Liver (tissue), 9 donors: Measurements from ENCODE around the gene DIAPH2. TPM values are rescaled to one million over a fixed set of nuclear protein-coding genes. Genes with fewer than 3 reads are reported as not detected.

Experiments
- DNase-seq: peaks from one replicate; pipeline ENCODE4 v3.0.0-alpha.2; 2017; ENCODE audit warnings: low spot score
- H3K27ac ChIP-seq, 2 donors: one replicate each; pipeline ENCODE4 v1.7.0; 2013; ENCODE audit warnings: inconsistent platforms in 2 of 2, low read length in 2 of 2, control low read depth in 1 of 2, low read depth in 1 of 2, mild to moderate bottlenecking in 1 of 2
- H3K27me3 ChIP-seq, 4 donors: one replicate each; pipeline versions ENCODE4 v1.6.1 to v1.7.0; 2013; ENCODE audit warnings: low read length in 3 of 4, inconsistent platforms in 1 of 4, mild to moderate bottlenecking in 1 of 4, moderate library complexity in 1 of 4; ENCODE audit not compliant: control insufficient read depth in 4 of 4, insufficient read depth in 4 of 4
- H3K36me3 ChIP-seq, 4 donors: one replicate each; pipeline versions ENCODE4 v1.6.1 to v1.7.0; 2013; ENCODE audit warnings: low read length in 3 of 4, mild to moderate bottlenecking in 3 of 4, low read depth in 1 of 4, moderate library complexity in 1 of 4; ENCODE audit not compliant: control insufficient read depth in 4 of 4, insufficient read depth in 3 of 4
- H3K4me1 ChIP-seq, 4 donors: one replicate each; pipeline versions ENCODE4 v1.6.1 to v1.7.0; 2013; ENCODE audit warnings: low read length in 3 of 4, mild to moderate bottlenecking in 3 of 4, moderate library complexity in 1 of 4; ENCODE audit not compliant: control insufficient read depth in 4 of 4, insufficient read depth in 4 of 4
- H3K4me3 ChIP-seq, 3 donors: one replicate each; pipeline versions ENCODE4 v1.6.1 to v1.7.0; 2013; ENCODE audit warnings: low read length in 3 of 3, control low read depth in 1 of 3, low read depth in 1 of 3, mild to moderate bottlenecking in 1 of 3
- H3K9ac ChIP-seq, 2 donors: one replicate each; pipeline ENCODE4 v1.7.0; 2013; ENCODE audit warnings: low read length in 2 of 2, mild to moderate bottlenecking in 2 of 2, moderate library complexity in 2 of 2, control low read depth in 1 of 2, low read depth in 1 of 2
- H3K9me3 ChIP-seq, 4 donors: one replicate each; pipeline versions ENCODE4 v1.6.1 to v1.7.0; 2013; ENCODE audit warnings: low read length in 3 of 4; ENCODE audit not compliant: control insufficient read depth in 4 of 4
- EGR1 ChIP-seq, 2 donors: IDR thresholded peaks; 2 replicates each; pipeline ENCODE4 v1.6.1; 2016 to 2018; ENCODE audit warnings: antibody characterized with exemption in 2 of 2, low read depth in 2 of 2
- FOXA1 ChIP-seq: IDR thresholded peaks from 2 replicates; pipeline ENCODE4 v1.6.1; 2016; ENCODE audit warnings: antibody characterized with exemption
- FOXA2 ChIP-seq: IDR thresholded peaks from 2 replicates; pipeline ENCODE4 v1.6.1; 2016; ENCODE audit warnings: antibody characterized with exemption
- GABPA ChIP-seq, 2 donors: IDR thresholded peaks in 1 of 2; conservative IDR thresholded peaks in 1 of 2; 2 replicates each; pipeline ENCODE4 v1.6.1; 2016; ENCODE audit warnings: antibody characterized with exemption in 2 of 2, mild to moderate bottlenecking in 1 of 2, moderate library complexity in 1 of 2
- HNF4A ChIP-seq, 2 donors: conservative IDR thresholded peaks; 2 replicates each; pipeline ENCODE4 v1.6.1; 2016; ENCODE audit warnings: antibody characterized with exemption in 2 of 2, mild to moderate bottlenecking in 2 of 2
- HNF4G ChIP-seq: IDR thresholded peaks from 2 replicates; pipeline ENCODE4 v1.6.1; 2016; ENCODE audit warnings: antibody characterized with exemption
- JUND ChIP-seq, 2 donors: IDR thresholded peaks; 2 replicates each; pipeline ENCODE4 v1.6.1; 2016; ENCODE audit warnings: antibody characterized with exemption in 2 of 2
- NR2F2 ChIP-seq: IDR thresholded peaks from 2 replicates; pipeline ENCODE4 v1.6.1; 2016; ENCODE audit warnings: antibody characterized with exemption
- RAD21 ChIP-seq, 2 donors: IDR thresholded peaks; 2 replicates each; pipeline ENCODE4 v1.6.1; 2016; ENCODE audit warnings: antibody characterized with exemption in 2 of 2, mild to moderate bottlenecking in 2 of 2
- RXRA ChIP-seq, 2 donors: IDR thresholded peaks; 2 replicates each; pipeline ENCODE4 v1.6.1; 2017 to 2018; ENCODE audit warnings: antibody characterized with exemption in 2 of 2, mild to moderate bottlenecking in 1 of 2
- SP1 ChIP-seq: IDR thresholded peaks from 2 replicates; pipeline ENCODE4 v1.6.1; 2018; ENCODE audit warnings: antibody characterized with exemption, mild to moderate bottlenecking
- TAF1 ChIP-seq: conservative IDR thresholded peaks from 2 replicates; pipeline ENCODE4 v1.6.1; 2016; ENCODE audit warnings: antibody characterized with exemption, mild to moderate bottlenecking
- YY1 ChIP-seq: IDR thresholded peaks from 2 replicates; pipeline ENCODE4 v1.6.1; 2016; ENCODE audit warnings: antibody characterized with exemption, mild to moderate bottlenecking
- WGBS: extraction: QIAGEN DNeasy Blood & Tissue Kit; methylation state at CpG from one replicate; pipeline ENCODE4 v1.1.7; 2013; 5-methylcytosine and 5-hydroxymethylcytosine counted together
- polyA plus RNA-seq, 2 donors: library from polyadenylated mRNA; stranded (reverse) in 1 of 2; unstranded in 1 of 2; fragments of 200-250 nt in 1 of 2; fragments of >200 nt in 1 of 2; fragmentation: Nextera tagmentation in 1 of 2; extraction: Ambion mirVana in 1 of 2; gene quantifications; one replicate each; pipeline versions ENCODE4 v1.2.1 to v1.2.3, GENCODE V29; 2013 to 2015
- total RNA-seq, 2 donors: library from RNA; depleted of rRNA; stranded (reverse); fragments of >200 nt; gene quantifications; one replicate each; pipeline ENCODE4 v1.2.3, GENCODE V29; 2014
- TF ChIP-seq, protein P1 (sequence below): IDR thresholded peaks from 2 replicates; pipeline ENCODE4 v1.6.1; 2016; ENCODE audit warnings: antibody characterized with exemption
- TF ChIP-seq, protein P2 (sequence below): IDR thresholded peaks from 2 replicates; pipeline ENCODE4 v1.6.1; 2016; ENCODE audit warnings: antibody characterized with exemption, mild to moderate bottlenecking
- TF ChIP-seq, protein P3 (sequence below): IDR thresholded peaks from 2 replicates; pipeline ENCODE4 v1.6.1; 2016; ENCODE audit warnings: antibody characterized with exemption
- TF ChIP-seq, protein P4 (sequence below): IDR thresholded peaks from 2 replicates; pipeline ENCODE4 v1.6.1; 2016; ENCODE audit warnings: antibody characterized with exemption
- TF ChIP-seq, protein P5 (sequence below): fragments of 150-350 bp; IDR thresholded peaks from 2 replicates; pipeline ENCODE4 v1.5.1; 2017; ENCODE audit warnings: improper control_type of control experiment, low read depth, low read length; ENCODE audit not compliant: missing input control
- donor health status: healthy.
- donor health status: healthy.
- donor health status: healthy.
- donor health status: healthy.
- donor health status: healthy.

Gene DIAPH2
- total and polyA plus RNA-seq, 4 donors, result 2.7 to 16.6 (median 5.3) TPM

DNA sequence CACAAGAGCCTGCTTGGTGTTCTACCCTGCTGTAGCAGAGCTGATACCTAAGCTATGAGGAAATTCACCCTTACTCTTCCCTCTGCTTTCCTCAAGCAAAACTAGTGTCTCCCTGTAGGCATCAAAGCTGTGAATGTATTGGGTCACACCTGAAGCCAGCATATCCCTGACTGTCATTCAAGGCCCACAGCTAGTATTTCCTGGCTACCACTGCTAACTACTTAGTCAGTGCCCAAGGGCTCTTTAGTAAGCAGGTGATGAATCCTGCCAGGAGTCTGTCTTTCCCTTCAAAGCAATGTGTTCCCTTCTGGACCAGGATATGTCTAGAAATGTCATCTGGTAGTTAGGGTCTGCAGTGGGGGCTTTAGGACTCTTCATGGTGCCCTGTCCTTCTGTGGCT is 324.7 kb downstream of the DIAPH2 start:
- no peak for DNase-seq
- H3K4me3 ChIP-seq, result no peak overlapping the region
- no peaks in the 10 kb centered on the region for H3K4me1 ChIP-seq
- H3K9me3 ChIP-seq, result no peaks in the 10 kb centered on the region
- H3K27ac ChIP-seq, result no peak overlapping the region
- H3K27me3 ChIP-seq, result no peaks in the 10 kb centered on the region
- no peaks in the 10 kb centered on the region for H3K36me3 ChIP-seq
- H3K9ac ChIP-seq, result no peak overlapping the region
- TF ChIP-seq, protein P1, sequence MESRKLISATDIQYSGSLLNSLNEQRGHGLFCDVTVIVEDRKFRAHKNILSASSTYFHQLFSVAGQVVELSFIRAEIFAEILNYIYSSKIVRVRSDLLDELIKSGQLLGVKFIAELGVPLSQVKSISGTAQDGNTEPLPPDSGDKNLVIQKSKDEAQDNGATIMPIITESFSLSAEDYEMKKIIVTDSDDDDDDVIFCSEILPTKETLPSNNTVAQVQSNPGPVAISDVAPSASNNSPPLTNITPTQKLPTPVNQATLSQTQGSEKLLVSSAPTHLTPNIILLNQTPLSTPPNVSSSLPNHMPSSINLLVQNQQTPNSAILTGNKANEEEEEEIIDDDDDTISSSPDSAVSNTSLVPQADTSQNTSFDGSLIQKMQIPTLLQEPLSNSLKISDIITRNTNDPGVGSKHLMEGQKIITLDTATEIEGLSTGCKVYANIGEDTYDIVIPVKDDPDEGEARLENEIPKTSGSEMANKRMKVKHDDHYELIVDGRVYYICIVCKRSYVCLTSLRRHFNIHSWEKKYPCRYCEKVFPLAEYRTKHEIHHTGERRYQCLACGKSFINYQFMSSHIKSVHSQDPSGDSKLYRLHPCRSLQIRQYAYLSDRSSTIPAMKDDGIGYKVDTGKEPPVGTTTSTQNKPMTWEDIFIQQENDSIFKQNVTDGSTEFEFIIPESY, result no peak
- TF ChIP-seq RXRA (IDR thresholded peaks at IDR 0.05) (no peak), TAF1 (no peak), HNF4G (no peak), FOXA2 (no peak), GABPA (IDR thresholded peaks at IDR 0.05 in 1 of 2, conservative IDR thresholded peaks at IDR 0.05 in 1 of 2) (no peak), HNF4A (conservative IDR thresholded peaks at IDR 0.05) (no peak), SP1 (no peak), JUND (IDR thresholded peaks at IDR 0.05) (no peak), EGR1 (IDR thresholded peaks at IDR 0.05; ENCODE audit: low read depth in 2 of 2) (no peak), RAD21 (IDR thresholded peaks at IDR 0.05) (no peak), FOXA1 (no peak), YY1 (no peak), NR2F2 (no peak)
- TF ChIP-seq, protein P2, sequence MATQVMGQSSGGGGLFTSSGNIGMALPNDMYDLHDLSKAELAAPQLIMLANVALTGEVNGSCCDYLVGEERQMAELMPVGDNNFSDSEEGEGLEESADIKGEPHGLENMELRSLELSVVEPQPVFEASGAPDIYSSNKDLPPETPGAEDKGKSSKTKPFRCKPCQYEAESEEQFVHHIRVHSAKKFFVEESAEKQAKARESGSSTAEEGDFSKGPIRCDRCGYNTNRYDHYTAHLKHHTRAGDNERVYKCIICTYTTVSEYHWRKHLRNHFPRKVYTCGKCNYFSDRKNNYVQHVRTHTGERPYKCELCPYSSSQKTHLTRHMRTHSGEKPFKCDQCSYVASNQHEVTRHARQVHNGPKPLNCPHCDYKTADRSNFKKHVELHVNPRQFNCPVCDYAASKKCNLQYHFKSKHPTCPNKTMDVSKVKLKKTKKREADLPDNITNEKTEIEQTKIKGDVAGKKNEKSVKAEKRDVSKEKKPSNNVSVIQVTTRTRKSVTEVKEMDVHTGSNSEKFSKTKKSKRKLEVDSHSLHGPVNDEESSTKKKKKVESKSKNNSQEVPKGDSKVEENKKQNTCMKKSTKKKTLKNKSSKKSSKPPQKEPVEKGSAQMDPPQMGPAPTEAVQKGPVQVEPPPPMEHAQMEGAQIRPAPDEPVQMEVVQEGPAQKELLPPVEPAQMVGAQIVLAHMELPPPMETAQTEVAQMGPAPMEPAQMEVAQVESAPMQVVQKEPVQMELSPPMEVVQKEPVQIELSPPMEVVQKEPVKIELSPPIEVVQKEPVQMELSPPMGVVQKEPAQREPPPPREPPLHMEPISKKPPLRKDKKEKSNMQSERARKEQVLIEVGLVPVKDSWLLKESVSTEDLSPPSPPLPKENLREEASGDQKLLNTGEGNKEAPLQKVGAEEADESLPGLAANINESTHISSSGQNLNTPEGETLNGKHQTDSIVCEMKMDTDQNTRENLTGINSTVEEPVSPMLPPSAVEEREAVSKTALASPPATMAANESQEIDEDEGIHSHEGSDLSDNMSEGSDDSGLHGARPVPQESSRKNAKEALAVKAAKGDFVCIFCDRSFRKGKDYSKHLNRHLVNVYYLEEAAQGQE, result no peak
- TF ChIP-seq, protein P3, sequence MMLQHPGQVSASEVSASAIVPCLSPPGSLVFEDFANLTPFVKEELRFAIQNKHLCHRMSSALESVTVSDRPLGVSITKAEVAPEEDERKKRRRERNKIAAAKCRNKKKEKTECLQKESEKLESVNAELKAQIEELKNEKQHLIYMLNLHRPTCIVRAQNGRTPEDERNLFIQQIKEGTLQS, result no peak
- TF ChIP-seq, protein P4, sequence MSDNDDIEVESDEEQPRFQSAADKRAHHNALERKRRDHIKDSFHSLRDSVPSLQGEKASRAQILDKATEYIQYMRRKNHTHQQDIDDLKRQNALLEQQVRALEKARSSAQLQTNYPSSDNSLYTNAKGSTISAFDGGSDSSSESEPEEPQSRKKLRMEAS, result no peak
- TF ChIP-seq, protein P5, sequence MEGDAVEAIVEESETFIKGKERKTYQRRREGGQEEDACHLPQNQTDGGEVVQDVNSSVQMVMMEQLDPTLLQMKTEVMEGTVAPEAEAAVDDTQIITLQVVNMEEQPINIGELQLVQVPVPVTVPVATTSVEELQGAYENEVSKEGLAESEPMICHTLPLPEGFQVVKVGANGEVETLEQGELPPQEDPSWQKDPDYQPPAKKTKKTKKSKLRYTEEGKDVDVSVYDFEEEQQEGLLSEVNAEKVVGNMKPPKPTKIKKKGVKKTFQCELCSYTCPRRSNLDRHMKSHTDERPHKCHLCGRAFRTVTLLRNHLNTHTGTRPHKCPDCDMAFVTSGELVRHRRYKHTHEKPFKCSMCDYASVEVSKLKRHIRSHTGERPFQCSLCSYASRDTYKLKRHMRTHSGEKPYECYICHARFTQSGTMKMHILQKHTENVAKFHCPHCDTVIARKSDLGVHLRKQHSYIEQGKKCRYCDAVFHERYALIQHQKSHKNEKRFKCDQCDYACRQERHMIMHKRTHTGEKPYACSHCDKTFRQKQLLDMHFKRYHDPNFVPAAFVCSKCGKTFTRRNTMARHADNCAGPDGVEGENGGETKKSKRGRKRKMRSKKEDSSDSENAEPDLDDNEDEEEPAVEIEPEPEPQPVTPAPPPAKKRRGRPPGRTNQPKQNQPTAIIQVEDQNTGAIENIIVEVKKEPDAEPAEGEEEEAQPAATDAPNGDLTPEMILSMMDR, result no peak

DNA sequence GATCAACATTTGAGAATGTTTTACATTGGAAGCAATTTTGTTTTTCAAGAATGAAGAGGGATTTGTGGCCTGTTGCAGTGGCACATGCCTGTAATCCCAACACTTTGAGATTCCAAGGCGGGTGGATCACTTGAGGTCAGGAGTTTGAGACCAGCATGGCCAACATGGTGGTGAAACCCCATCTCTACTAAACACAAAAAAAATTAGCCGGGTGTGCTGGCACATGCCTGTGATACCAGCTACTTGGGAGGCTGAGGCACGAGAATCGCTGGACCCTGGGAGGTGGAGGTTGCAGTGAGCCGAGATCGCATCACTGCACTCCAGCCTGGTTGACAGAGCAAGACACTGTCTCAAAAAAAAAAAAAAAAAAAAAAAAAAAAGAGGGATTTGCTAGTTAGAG is 326.9 kb downstream of the DIAPH2 start:
- 100% methylated on average over 6 of the region's 6 CpGs for WGBS

More for the DNA sequence above, 326.9 kb downstream of the DIAPH2 start:
- Histone ChIP-seq H3K27me3 (no peaks in the 10 kb centered on the region), H3K4me3 (no peak overlapping the region), H3K9ac (no peak overlapping the region), H3K9me3 (no peaks in the 10 kb centered on the region), H3K4me1 (no peaks in the 10 kb centered on the region), H3K27ac (no peak overlapping the region), H3K36me3 (no peaks in the 10 kb centered on the region)
- no peak for DNase-seq
- TF ChIP-seq RAD21 (IDR thresholded peaks at IDR 0.05) (no peak), NR2F2 (no peak), FOXA2 (no peak), JUND (IDR thresholded peaks at IDR 0.05) (no peak), RXRA (IDR thresholded peaks at IDR 0.05) (no peak), HNF4A (conservative IDR thresholded peaks at IDR 0.05) (no peak), GABPA (IDR thresholded peaks at IDR 0.05 in 1 of 2, conservative IDR thresholded peaks at IDR 0.05 in 1 of 2) (no peak), HNF4G (no peak)
- TF ChIP-seq, protein P4, result no peak
- TF ChIP-seq, protein P2, result no peak
- TF ChIP-seq, protein P5, result no peak
